Mucosa of rectum (tissue), 2 donors: Measurements from ENCODE around the gene TLCD5.
A peak's percentile ranks its signal among the peaks of the same experiment; 100 is the strongest.

Source experiments
- H3K27ac ChIP-seq, 2 donors: one replicate each; pipeline ENCODE4 v1.7.0; 2013; ENCODE audit warnings: inconsistent platforms in 2 of 2, low read depth in 2 of 2, low read length in 2 of 2
- H3K27me3 ChIP-seq, 2 donors: one replicate each; pipeline ENCODE4 v1.7.0; 2013; ENCODE audit warnings: low read length in 2 of 2; ENCODE audit not compliant: control insufficient read depth in 2 of 2, insufficient read depth in 2 of 2
- H3K36me3 ChIP-seq, 2 donors: one replicate each; pipeline ENCODE4 v1.7.0; 2013; ENCODE audit warnings: low read length in 2 of 2; ENCODE audit not compliant: control insufficient read depth in 2 of 2, insufficient read depth in 2 of 2
- H3K4me1 ChIP-seq, 2 donors: one replicate each; pipeline ENCODE4 v1.7.0; 2013; ENCODE audit warnings: low read length in 2 of 2, mild to moderate bottlenecking in 1 of 2; ENCODE audit not compliant: control insufficient read depth in 2 of 2, insufficient read depth in 2 of 2
- H3K4me3 ChIP-seq, 2 donors: one replicate each; pipeline ENCODE4 v1.7.0; 2013; ENCODE audit warnings: low read length in 2 of 2
- H3K9ac ChIP-seq, 2 donors: one replicate each; pipeline ENCODE4 v1.7.0; 2013; ENCODE audit warnings: low read length in 2 of 2, low read depth in 1 of 2, mild to moderate bottlenecking in 1 of 2
- H3K9me3 ChIP-seq, 2 donors: one replicate each; pipeline ENCODE4 v1.7.0; 2013; ENCODE audit warnings: low read length in 2 of 2; ENCODE audit not compliant: control insufficient read depth in 2 of 2
- donor health status: healthy.
- donor health status: Normal muscosa, but diverticular disease.

Gene TLCD5

DNA sequence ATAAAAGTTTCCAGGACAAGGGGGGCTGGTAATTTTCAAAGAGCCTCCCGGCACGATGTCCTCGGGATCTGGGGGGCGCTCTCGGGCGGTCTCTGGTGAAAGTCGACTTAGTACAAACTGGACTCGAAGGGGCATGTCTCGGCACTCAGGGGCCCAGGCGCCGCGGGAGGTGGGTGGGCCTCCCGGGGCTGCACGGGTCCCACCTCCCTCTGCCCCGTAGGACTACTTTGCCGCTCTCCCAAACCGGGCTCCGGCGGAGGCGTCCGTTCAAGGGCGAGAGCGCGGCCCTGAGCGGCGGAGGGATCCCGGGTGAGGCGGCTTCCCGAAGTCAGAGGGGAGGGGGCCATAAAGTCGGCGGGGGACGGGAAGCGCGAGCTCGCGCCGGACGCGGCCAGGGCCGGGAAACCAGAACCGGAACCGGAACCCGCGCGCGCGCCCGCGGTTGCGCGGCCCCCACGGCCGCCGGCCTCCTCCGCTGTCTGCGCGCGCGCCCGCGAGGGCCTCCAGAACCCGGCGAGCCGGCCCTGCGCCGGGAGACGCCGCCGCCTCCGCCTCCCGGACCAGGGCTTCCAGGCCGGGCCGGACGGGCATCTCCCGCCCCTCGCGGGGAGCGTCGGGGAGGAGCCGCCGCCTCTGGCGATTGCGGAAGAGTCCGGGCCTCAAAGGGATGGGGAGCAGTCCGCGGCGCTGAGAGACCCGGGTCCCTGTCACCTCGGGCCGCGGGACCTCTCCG lies 11.0 kb downstream of the TLCD5 start, which contains the start of gene ARHGEF12:
Gene ARHGEF12 (plus strand): TSS at position 506 of the 733 bp plus-strand sequence. CDS start 831 bp downstream, outside the sequence.
- Histone ChIP-seq H3K27me3 (no peaks in the 10 kb centered on the region), H3K36me3 (no peaks in the 10 kb centered on the region), H3K27ac (peak within 1 kb of the TSS; percentile 87 to 94), H3K9ac (peak within 1 kb of the TSS; percentile 83 to 89), H3K4me1 (peaks cover 12 to 21% of the 10 kb centered on the region in 2 donors), H3K4me3 (peak within 1 kb of the TSS; percentile 91 to 92), H3K9me3 (no peaks in the 10 kb centered on the region)

DNA sequence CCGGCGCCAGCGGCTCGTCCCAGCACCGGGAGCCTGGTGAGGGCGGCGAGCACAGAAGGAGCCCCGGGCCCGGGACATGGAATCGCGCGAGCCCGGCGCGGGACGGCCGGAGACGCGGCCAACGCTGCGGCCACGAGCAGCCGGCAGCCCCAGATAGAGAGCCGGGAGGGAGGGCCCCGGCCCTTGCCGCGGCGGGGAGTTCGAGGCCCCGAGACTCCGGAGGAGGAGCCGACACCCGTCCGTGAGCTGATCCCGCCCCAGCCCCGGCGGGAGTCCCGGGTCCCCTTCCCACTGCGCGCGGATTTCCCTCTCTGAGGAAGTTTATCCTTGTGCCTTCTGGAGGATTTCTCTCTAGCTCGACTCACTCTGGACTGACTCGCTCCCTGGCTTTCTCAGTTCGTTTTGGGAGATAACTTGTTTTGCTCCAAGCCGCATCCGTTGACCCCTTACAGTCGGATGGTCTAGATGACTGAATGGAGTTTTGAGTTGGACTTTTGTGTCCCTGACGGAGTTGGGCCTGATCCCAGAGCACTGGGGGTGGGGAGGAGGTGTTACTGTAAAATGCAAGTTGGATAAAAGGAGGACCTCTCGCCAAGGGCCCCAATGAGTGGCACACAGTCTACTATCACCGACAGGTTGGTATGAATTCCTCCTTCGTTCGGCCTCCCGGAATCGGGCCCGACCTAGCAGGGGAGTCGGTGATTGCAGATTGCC lies 11.7 kb downstream of the TLCD5 start:
- H3K9me3 ChIP-seq = no peaks in the 10 kb centered on the region
- H3K27me3 ChIP-seq = no peaks in the 10 kb centered on the region
- peak overlapping the region; percentile 83 to 89 for H3K9ac ChIP-seq
- H3K4me1 ChIP-seq = peaks cover 12 to 21% of the 10 kb centered on the region in 2 donors
- no peaks in the 10 kb centered on the region for H3K36me3 ChIP-seq
- H3K27ac ChIP-seq = peak overlapping the region; percentile 87 to 94
- peak overlapping the region; percentile 91 to 92 for H3K4me3 ChIP-seq

GRCh38 chr11:120337355-120338106 lies 12.4 kb downstream of the TLCD5 start:
- Histone ChIP-seq H3K36me3 (no peaks in the 10 kb centered on the region), H3K9ac (peak overlapping the region; percentile 83 to 89), H3K4me1 (peaks cover 12 to 21% of the 10 kb centered on the region in 2 donors), H3K4me3 (peak overlapping the region; percentile 91 to 92), H3K27me3 (no peaks in the 10 kb centered on the region), H3K9me3 (no peaks in the 10 kb centered on the region), H3K27ac (peak overlapping the region; percentile 87 to 94)

DNA sequence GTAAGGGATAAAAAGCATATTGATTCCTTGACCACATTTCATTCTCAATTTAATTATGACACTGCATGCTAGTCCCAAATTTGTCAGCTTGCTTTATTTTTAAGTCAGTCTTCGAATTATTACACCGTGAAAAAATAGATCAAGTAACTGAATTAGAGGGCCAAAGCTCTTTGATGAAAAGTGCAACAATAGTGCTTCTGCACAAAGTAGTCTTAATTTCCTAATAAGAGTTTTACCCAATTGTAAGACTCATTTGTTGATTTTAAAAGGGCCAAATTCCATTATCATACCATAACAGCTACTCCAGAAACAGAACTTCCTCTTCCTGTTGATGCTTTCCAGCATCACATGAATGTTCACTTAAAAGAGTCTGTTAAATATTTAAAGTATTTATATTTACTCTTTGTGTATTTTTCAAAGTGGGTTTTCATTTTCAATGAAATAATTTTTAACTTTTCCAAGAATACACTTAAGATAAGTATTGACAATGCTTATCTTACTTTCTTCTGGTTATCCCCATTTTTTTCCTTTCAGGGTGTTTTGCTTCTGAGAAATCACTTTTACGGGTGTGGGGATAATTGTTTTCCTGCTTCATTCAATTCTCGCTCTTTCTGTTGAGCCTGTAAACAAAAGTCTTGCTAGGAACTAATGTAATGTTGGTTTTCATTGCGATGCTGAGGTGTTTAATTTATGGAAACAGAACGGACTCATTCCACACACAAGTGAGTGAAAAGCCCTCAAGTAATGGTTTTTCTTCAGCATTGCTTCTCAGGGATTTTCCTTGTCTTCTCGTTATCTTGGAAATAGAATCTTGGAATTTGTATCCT lies 13.2 kb downstream of the TLCD5 start:
- Histone ChIP-seq H3K4me1 (peaks cover 13 to 22% of the 10 kb centered on the region in 2 donors), H3K4me3 (peak overlapping the region; percentile 91 to 92), H3K9me3 (no peaks in the 10 kb centered on the region), H3K9ac (peak overlapping the region; percentile 35 to 89), H3K36me3 (no peaks in the 10 kb centered on the region), H3K27me3 (no peaks in the 10 kb centered on the region), H3K27ac (peak overlapping the region; percentile 87 to 94)

DNA sequence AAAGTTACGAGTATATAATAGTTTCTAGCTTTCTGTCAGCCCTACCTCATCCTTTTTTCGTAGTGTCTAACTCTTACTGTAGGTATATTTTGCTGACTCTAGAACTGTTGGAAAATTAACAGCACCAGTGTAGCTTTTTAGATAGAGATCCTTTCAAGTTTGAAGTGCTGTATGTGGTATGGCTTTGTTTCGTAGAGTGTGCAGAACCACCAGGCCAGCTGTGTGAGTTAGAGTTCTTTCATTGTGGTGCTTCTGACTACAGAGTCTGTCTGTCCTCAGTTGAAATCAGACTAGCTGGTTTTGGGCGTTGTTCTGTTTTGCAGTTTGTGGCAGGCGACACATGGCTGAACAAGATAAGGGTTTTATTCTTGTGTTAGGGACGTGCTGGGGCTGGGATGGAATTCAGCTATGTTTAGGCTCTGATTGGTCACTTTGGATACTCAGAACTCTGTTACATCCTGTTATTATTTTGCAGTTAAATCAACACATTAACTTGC lies 14.3 kb downstream of the TLCD5 start:
- Histone ChIP-seq H3K9ac (peak overlapping the region; percentile 15 to 45), H3K4me1 (peaks cover 16 to 32% of the 10 kb centered on the region in 2 donors), H3K27ac (peak overlapping the region; percentile 17 to 69), H3K36me3 (no peaks in the 10 kb centered on the region), H3K27me3 (no peaks in the 10 kb centered on the region), H3K4me3 (peak overlapping the region; percentile 46 to 92), H3K9me3 (no peaks in the 10 kb centered on the region)

DNA sequence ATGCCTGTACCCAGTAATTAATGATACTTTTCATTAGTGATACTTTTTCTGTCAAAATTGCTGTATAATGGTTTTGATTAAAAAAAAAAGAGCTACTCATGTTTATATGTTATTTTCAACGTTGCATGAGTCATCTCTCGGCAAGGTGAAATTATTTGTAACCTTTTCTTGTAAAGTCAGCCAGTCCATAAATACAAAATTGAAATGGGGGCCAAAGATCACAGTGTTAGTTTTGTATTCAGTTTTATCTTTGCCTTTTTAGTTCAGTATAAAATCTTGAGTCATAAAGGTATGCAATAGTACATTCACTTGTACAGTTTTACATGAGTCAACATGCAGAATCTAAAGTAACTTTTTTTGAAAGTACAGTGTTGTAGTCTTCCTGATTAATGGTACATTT lies 15.4 kb downstream of the TLCD5 start:
- no peak overlapping the region for H3K27ac ChIP-seq

DNA sequence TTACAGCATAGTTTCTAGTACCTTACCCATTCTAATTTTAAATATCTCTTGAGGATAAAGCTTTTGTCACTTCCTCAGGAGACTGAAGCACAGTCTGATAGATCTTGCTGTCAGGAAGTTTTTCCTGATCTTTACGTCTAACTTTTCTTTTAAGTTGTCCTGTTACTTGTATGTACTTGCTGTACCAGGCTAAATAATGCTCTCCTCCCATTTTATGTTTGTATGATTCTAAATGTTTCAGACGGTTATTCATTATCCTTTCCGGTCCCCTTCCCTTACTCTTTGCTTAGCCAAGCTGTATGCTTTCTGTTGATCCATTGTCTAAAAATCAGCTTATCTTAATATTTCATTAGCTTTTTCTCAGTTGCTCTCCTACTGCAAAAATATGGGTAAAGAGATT lies 17.1 kb downstream of the TLCD5 start:
- Histone ChIP-seq H3K9ac (no peak overlapping the region), H3K36me3 (no peaks in the 10 kb centered on the region), H3K9me3 (no peaks in the 10 kb centered on the region), H3K4me1 (peaks cover 13 to 30% of the 10 kb centered on the region in 2 donors), H3K27ac (no peak overlapping the region), H3K27me3 (no peaks in the 10 kb centered on the region), H3K4me3 (no peak overlapping the region)

More for the DNA sequence above, 15.4 kb downstream of the TLCD5 start:
- Histone ChIP-seq H3K9ac (no peak overlapping the region), H3K4me1 (peaks cover 13 to 26% of the 10 kb centered on the region in 2 donors), H3K27me3 (no peaks in the 10 kb centered on the region), H3K9me3 (no peaks in the 10 kb centered on the region), H3K36me3 (no peaks in the 10 kb centered on the region), H3K4me3 (peak overlapping the region in 1 of 2 donors; percentile 92)

DNA sequence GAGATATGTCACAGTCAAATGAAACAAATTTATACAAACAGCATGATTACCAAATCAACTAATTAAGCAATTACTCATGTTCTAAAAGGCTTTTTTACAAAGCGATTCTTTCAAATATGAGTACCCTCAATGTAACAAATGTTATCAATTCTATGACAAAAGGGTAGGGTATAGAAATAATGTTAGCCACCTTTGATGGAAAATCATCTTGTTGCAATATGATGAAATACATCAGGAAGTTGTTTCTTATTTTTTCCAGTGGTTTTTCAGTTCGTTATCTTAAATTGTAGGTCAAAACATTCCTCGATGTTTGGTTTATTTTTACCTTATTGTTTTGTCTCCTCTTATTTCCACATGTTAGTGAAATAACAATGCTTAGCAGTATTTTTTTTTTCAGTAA lies 17.6 kb downstream of the TLCD5 start:
- Histone ChIP-seq H3K9ac (no peak overlapping the region), H3K27ac (no peak overlapping the region), H3K4me3 (no peak overlapping the region), H3K27me3 (no peaks in the 10 kb centered on the region), H3K36me3 (no peaks in the 10 kb centered on the region), H3K4me1 (peaks cover 13 to 31% of the 10 kb centered on the region in 2 donors), H3K9me3 (no peaks in the 10 kb centered on the region)

DNA sequence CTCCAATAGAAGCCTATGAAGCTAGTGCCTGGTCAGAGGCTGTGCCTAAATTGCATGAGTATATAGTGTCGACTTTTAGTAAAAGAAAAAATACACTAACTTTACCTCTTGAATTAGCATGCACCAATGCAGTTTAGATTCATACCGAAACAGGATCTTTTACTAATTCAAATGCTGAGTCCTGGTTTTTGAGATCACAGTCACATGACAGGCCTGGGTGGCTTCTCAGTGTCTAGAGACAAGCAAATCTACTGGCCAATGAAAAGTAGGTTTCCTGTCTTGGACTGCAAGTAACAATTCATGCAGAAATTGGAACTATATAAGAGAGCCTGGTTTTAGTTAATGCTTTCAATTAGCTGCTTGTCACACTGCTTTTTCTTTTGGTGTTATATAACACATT lies 18.3 kb downstream of the TLCD5 start:
- no peak overlapping the region for H3K4me3 ChIP-seq

More for the DNA sequence above, 18.3 kb downstream of the TLCD5 start:
- H3K9me3 ChIP-seq = no peaks in the 10 kb centered on the region
- no peak overlapping the region for H3K9ac ChIP-seq
- H3K27me3 ChIP-seq = no peaks in the 10 kb centered on the region
- no peaks in the 10 kb centered on the region for H3K36me3 ChIP-seq
- H3K4me1 ChIP-seq = peaks cover 13 to 31% of the 10 kb centered on the region in 2 donors
- no peak overlapping the region for H3K27ac ChIP-seq
